IMR-90 (cell line): ENCODE results near the gene MAPK10. TPM values are rescaled to one million over a fixed set of nuclear protein-coding genes. Genes with fewer than 3 reads are reported as not detected.

Experiments used
- ATAC-seq: fragments of 200-7000 bp; cut with Tn5 transposase; 2 replicates; pipeline ENCODE4 v1.9.1; 2020; ENCODE audit warnings: low read depth, mild to moderate bottlenecking, moderate library complexity
- BruUV-seq: library from RNA; stranded (reverse); fragments of 400-500 nt; replicated peaks from 2 replicates; lab custom pipeline; 2021; lab: Mats Ljungman, UMichigan
- CTCF ChIA-PET: fragments of 300-600 bp; formaldehyde crosslinking; extraction: SDS; loops from one replicate; lab custom pipeline; 2021; ENCODE audit warnings: antibody characterized with exemption; lab: Yijun Ruan, JAX
- POLR2A ChIA-PET: fragments of 300-600 bp; sonication (Branson Sonifier 250); formaldehyde crosslinking; loops from one replicate; lab custom pipeline; 2022; ENCODE audit warnings: antibody characterized with exemption; ENCODE audit not compliant: unreplicated experiment; lab: Charles Lee
- DNase-seq: peaks from one replicate; pipeline ENCODE4 v3.0.0; 2013
- H2AFZ ChIP-seq: replicated peaks from 2 replicates; pipeline ENCODE3; 2013; ENCODE audit warnings: low read length, mild to moderate bottlenecking; ENCODE audit not compliant: poor library complexity
- H2AK5ac ChIP-seq: 2 replicates; pipeline ENCODE4 v1.6.1; 2013; ENCODE audit warnings: low read depth, low read length, inconsistent platforms
- H2AK9ac ChIP-seq: replicated peaks from 2 replicates; pipeline ENCODE3; 2013; ENCODE audit warnings: mild to moderate bottlenecking, low read depth, low read length, moderate library complexity; ENCODE audit not compliant: poor library complexity
- H2BK120ac ChIP-seq: 2 replicates; pipeline ENCODE4 v1.6.1; 2013; ENCODE audit warnings: low read depth, low read length, inconsistent platforms
- H2BK15ac ChIP-seq: 3 replicates; pipeline ENCODE4 v1.6.1; 2013; ENCODE audit warnings: low read depth, low read length, inconsistent platforms
- H2BK20ac ChIP-seq: 2 replicates; pipeline ENCODE4 v1.6.1; 2013; ENCODE audit warnings: low read depth, mild to moderate bottlenecking, inconsistent platforms, low read length, moderate library complexity
- H2BK5ac ChIP-seq: 2 replicates; pipeline ENCODE4 v1.6.1; 2013; ENCODE audit warnings: mild to moderate bottlenecking, low read depth, low read length, inconsistent platforms; ENCODE audit not compliant: poor library complexity, severe bottlenecking
- H3K14ac ChIP-seq: replicated peaks from 2 replicates; pipeline ENCODE4 v1.6.1; 2013; ENCODE audit warnings: low read depth, low read length, inconsistent platforms
- H3K18ac ChIP-seq: 2 replicates; pipeline ENCODE4 v1.6.1; 2013; ENCODE audit warnings: low read depth, low read length, control low read depth
- H3K23ac ChIP-seq: 2 replicates; pipeline ENCODE4 v1.6.1; 2013; ENCODE audit warnings: low read depth, low read length, inconsistent platforms
- H3K27ac ChIP-seq: 2 replicates; pipeline ENCODE4 v1.5.1; 2013; ENCODE audit warnings: mild to moderate bottlenecking, control low read depth, low read length; ENCODE audit not compliant: insufficient read depth
- H3K27me3 ChIP-seq: 2 replicates; pipeline ENCODE4 v1.6.1; 2013; ENCODE audit warnings: low read length; ENCODE audit not compliant: control insufficient read depth, insufficient read depth
- H3K36me3 ChIP-seq: 2 replicates; pipeline ENCODE4 v1.6.1; 2013; ENCODE audit warnings: low read length, mixed read lengths; ENCODE audit not compliant: control insufficient read depth, insufficient read depth
- H3K4ac ChIP-seq: 2 replicates; pipeline ENCODE4 v1.6.1; 2013; ENCODE audit warnings: low read depth, low read length, inconsistent platforms
- H3K4me1 ChIP-seq: 2 replicates; pipeline ENCODE4 v1.6.1; 2013; ENCODE audit warnings: low read length, mixed read lengths; ENCODE audit not compliant: control insufficient read depth, insufficient read depth
- H3K4me2 ChIP-seq: 2 replicates; pipeline ENCODE4 v1.6.1; 2013; ENCODE audit warnings: low read depth, mild to moderate bottlenecking, control low read depth, low read length, moderate library complexity
- H3K4me3 ChIP-seq: 2 replicates; pipeline ENCODE4 v1.5.1; 2013; ENCODE audit warnings: low read depth, mild to moderate bottlenecking, control low read depth, low read length, moderate library complexity; ENCODE audit not compliant: insufficient read depth
- H3K56ac ChIP-seq: 2 replicates; pipeline ENCODE4 v1.6.1; 2013; ENCODE audit warnings: low read length, inconsistent platforms; ENCODE audit not compliant: insufficient read depth; ENCODE audit errors: extremely low read depth
- H3K79me1 ChIP-seq, 2 experiments: 2 replicates each; pipeline ENCODE4 v1.6.1; 2013; ENCODE audit warnings: low read length in 2 of 2, inconsistent platforms in 1 of 2, low read depth in 1 of 2
- H3K9ac ChIP-seq: 2 replicates; pipeline ENCODE4 v1.6.1; 2013; ENCODE audit warnings: low read depth, low read length, control low read depth
- H3K9me1 ChIP-seq: 2 replicates; pipeline ENCODE4 v1.6.1; 2013; ENCODE audit warnings: low read length, inconsistent platforms; ENCODE audit not compliant: insufficient read depth
- H3K9me3 ChIP-seq: 2 replicates; pipeline ENCODE4 v1.6.1; 2013; ENCODE audit warnings: low read length; ENCODE audit not compliant: control insufficient read depth, insufficient read depth
- H4K20me1 ChIP-seq: 2 replicates; pipeline ENCODE4 v1.6.1; 2013; ENCODE audit warnings: low read length, inconsistent platforms; ENCODE audit not compliant: insufficient read depth
- H4K5ac ChIP-seq: 2 replicates; pipeline ENCODE4 v1.6.1; 2013; ENCODE audit warnings: mild to moderate bottlenecking, low read depth, low read length, control low read depth
- H4K8ac ChIP-seq, 2 experiments: 2 replicates each; pipeline ENCODE4 v1.6.1; 2013; ENCODE audit warnings: low read depth in 2 of 2, low read length in 2 of 2, control low read depth in 1 of 2, inconsistent platforms in 1 of 2
- H4K91ac ChIP-seq: 2 replicates; pipeline ENCODE4 v1.6.1; 2013; ENCODE audit warnings: low read depth, low read length, inconsistent platforms; ENCODE audit not compliant: insufficient read depth
- BHLHE40 ChIP-seq: fragments of 150-350 bp; IDR thresholded peaks from 2 replicates; pipeline ENCODE4 v1.6.1; 2016; ENCODE audit warnings: mild to moderate bottlenecking, low read depth, low read length
- CEBPB ChIP-seq: IDR thresholded peaks from 2 replicates; pipeline ENCODE4 v1.6.1; 2012; ENCODE audit warnings: low read depth, low read length, improper control_type of control experiment
- CHD1 ChIP-seq: IDR thresholded peaks from 2 replicates; pipeline ENCODE4 v1.6.1; 2012; ENCODE audit warnings: low read depth, low read length, improper control_type of control experiment
- CTCF ChIP-seq: conservative IDR thresholded peaks from 2 replicates; pipeline ENCODE4 v1.5.1; 2012; ENCODE audit warnings: mild to moderate bottlenecking, low read depth, low read length, improper control_type of control experiment
- ELK1 ChIP-seq: fragments of 150-350 bp; IDR thresholded peaks from 2 replicates; pipeline ENCODE4 v1.6.1; 2016; ENCODE audit warnings: low read depth, mild to moderate bottlenecking, low read length, moderate library complexity, borderline replicate concordance
- FOS ChIP-seq: fragments of 150-350 bp; IDR thresholded peaks from 2 replicates; pipeline ENCODE4 v1.6.1; 2016; ENCODE audit warnings: low read depth, low read length
- MAFK ChIP-seq: IDR thresholded peaks from 2 replicates; pipeline ENCODE4 v1.6.1; 2012; ENCODE audit warnings: low read depth, low read length, improper control_type of control experiment
- MAZ ChIP-seq: IDR thresholded peaks from 2 replicates; pipeline ENCODE4 v1.6.1; 2012; ENCODE audit warnings: low read depth, mild to moderate bottlenecking, low read length, improper control_type of control experiment, moderate library complexity, borderline replicate concordance
- MXI1 ChIP-seq: IDR thresholded peaks from 2 replicates; pipeline ENCODE4 v1.6.1; 2012; ENCODE audit warnings: low read depth, mild to moderate bottlenecking, low read length, moderate library complexity, borderline replicate concordance
- NFE2L2 ChIP-seq: fragments of 150-350 bp; IDR thresholded peaks from 2 replicates; pipeline ENCODE4 v1.6.1; 2016; ENCODE audit warnings: low read depth, mild to moderate bottlenecking, low read length
- POLR2A ChIP-seq: IDR thresholded peaks from 2 replicates; pipeline ENCODE4 v1.6.1; 2012; ENCODE audit warnings: mild to moderate bottlenecking, low read depth, low read length
- RAD21 ChIP-seq: IDR thresholded peaks from 2 replicates; pipeline ENCODE4 v1.6.1; 2012; ENCODE audit warnings: low read length, improper control_type of control experiment
- RCOR1 ChIP-seq: IDR thresholded peaks from 2 replicates; pipeline ENCODE4 v1.6.1; 2012; ENCODE audit warnings: mild to moderate bottlenecking, low read length, improper control_type of control experiment; ENCODE audit not compliant: insufficient replicate concordance
- RFX5 ChIP-seq: IDR thresholded peaks from 2 replicates; pipeline ENCODE4 v1.8.0; 2012; ENCODE audit warnings: low read depth, mild to moderate bottlenecking, low read length, moderate library complexity
- SMC3 ChIP-seq: fragments of 150-350 bp; IDR thresholded peaks from 2 replicates; pipeline ENCODE4 v1.6.1; 2016; ENCODE audit warnings: low read depth, mild to moderate bottlenecking, antibody characterized with exemption, low read length, moderate library complexity
- USF2 ChIP-seq: fragments of 150-350 bp; IDR thresholded peaks from 2 replicates; pipeline ENCODE4 v1.6.1; 2017; ENCODE audit warnings: mild to moderate bottlenecking, antibody characterized with exemption, low read length, low read depth
- WGBS, 2 experiments: methylation state at CpG; one replicate each; pipeline versions ENCODE4 v1.1.5 to v1.1.7; 2013; ENCODE audit warnings: missing lambda C conversion rate in 2 of 2; ENCODE audit not compliant: insufficient read length in 1 of 2; ENCODE audit errors: extremely low coverage in 2 of 2; 5-methylcytosine and 5-hydroxymethylcytosine counted together
- dilution Hi-C: fragments of 300-500 bp; cut with HindIII; formaldehyde crosslinking; loops from one replicate; pipeline ENCODE4 v1.14.3; 2018; ENCODE audit warnings: low sequenced_read_pairs; ENCODE audit not compliant: unreplicated experiment
- in situ Hi-C: fragments of 300-500 bp; cut with MboI; formaldehyde crosslinking; loops from 3 replicates; pipeline ENCODE4 v1.14.3; 2019; ENCODE audit warnings: low sequenced_read_pairs, inconsistent platforms, mixed read lengths
- intact Hi-C: fragments of 100-400 bp; cut with micrococcal nuclease; formaldehyde crosslinking; loops from 2 replicates; pipeline ENCODE4 v1.10.0; 2022
- polyA plus RNA-seq, 3 experiments: library from polyadenylated mRNA; depleted of rRNA; stranded (reverse); fragments of >200 nt; gene quantifications; 2 replicates each; pipeline ENCODE4 v1.2.3, GENCODE V29; 2012; ENCODE audit warnings: low replicate concordance in 1 of 3
- total RNA-seq: library from RNA; depleted of rRNA; stranded (reverse); fragments of >200 nt; gene quantifications from 2 replicates; pipeline ENCODE4 v1.2.3, GENCODE V29; 2012

The MAPK10 gene
- total and polyA plus RNA-seq, 2 of the 4 experiments (the other 2 are of a cell fraction): 2.8 to 6.5 TPM

GRCh38 chr4:86001591-86001990 is 358.3 kb downstream of the MAPK10 start:
- no peak overlapping the region for H3K14ac ChIP-seq
- DNase-seq (no peak), ATAC-seq (no peak)
- H3K4me1 ChIP-seq: no peaks in the 10 kb centered on the region
- no peaks in the 10 kb centered on the region for H3K36me3 ChIP-seq
- H2BK120ac ChIP-seq: no peak overlapping the region
- H3K9me1 ChIP-seq: peaks cover 2% of the 10 kb centered on the region; the same call in 1 of the 2 replicates
- ChIA-PET CTCF (interaction anchor here (0.7 kb wide), 1 partner anchor 127 kb away, joined by 3 read pairs; no protein-coding TSS in a partner anchor), POLR2A (no interaction called here)
- no peaks in the 10 kb centered on the region for H4K20me1 ChIP-seq
- no peak overlapping the region for H3K18ac ChIP-seq
- no peak overlapping the region for H3K9ac ChIP-seq
- no TSS peak for BruUV-seq
- H3K23ac ChIP-seq: no peak overlapping the region
- in situ Hi-C loops: no loop called here
- intact Hi-C loops: no loop called here
- no peak overlapping the region for H3K4me2 ChIP-seq
- H4K91ac ChIP-seq: no peak overlapping the region
- H4K5ac ChIP-seq: no peak overlapping the region
- H2AFZ ChIP-seq: no peak overlapping the region
- no peak overlapping the region for H2BK5ac ChIP-seq
- no peak overlapping the region for H3K4ac ChIP-seq
- H3K56ac ChIP-seq: no peak overlapping the region
- H3K79me1 ChIP-seq: no peaks in the 10 kb centered on the region
- no peak overlapping the region for H4K8ac ChIP-seq
- no CpG with 5 or more reads among the region's 2 CpGs for WGBS, 2 experiments
- H2BK15ac ChIP-seq: no peak overlapping the region
- H2BK20ac ChIP-seq: no peak overlapping the region
- TF ChIP-seq MAFK (no peak), SMC3 (no peak), NFE2L2 (no peak), CTCF (no peak), ELK1 (no peak), RFX5 (no peak), POLR2A (no peak), USF2 (no peak), CHD1 (no peak), MXI1 (no peak), FOS (no peak), BHLHE40 (no peak), MAZ (no peak), RCOR1 (no peak), CEBPB (no peak), RAD21 (no peak)
- no peaks in the 10 kb centered on the region for H3K9me3 ChIP-seq
- H3K4me3 ChIP-seq: no peak overlapping the region
- dilution Hi-C loops: no loop called here
- H2AK5ac ChIP-seq: no peak overlapping the region
- no peaks in the 10 kb centered on the region for H3K27me3 ChIP-seq
- H3K27ac ChIP-seq: no peak overlapping the region
- no peak overlapping the region for H2AK9ac ChIP-seq
